Upper lobe of right lung (tissue), 1 donor: Measurements from ENCODE around the gene GLT6D1. TPM values are rescaled to one million over a fixed set of nuclear protein-coding genes. Genes with fewer than 3 reads are reported as not detected.

Experiments used
- ATAC-seq: fragments of 200-7000 bp; cut with Tn5 transposase; one replicate; pipeline ENCODE4 v1.9.1; 2020; ENCODE audit warnings: mild to moderate bottlenecking, moderate library complexity
- DNase-seq: peaks from one replicate; pipeline ENCODE4 v3.0.0-alpha.2; 2020
- H3K27ac ChIP-seq: fragments of 200-600 bp; one replicate; pipeline ENCODE4 v1.8.0; 2022
- H3K27me3 ChIP-seq: fragments of 200-600 bp; one replicate; pipeline ENCODE4 v1.8.0; 2022; ENCODE audit warnings: mild to moderate bottlenecking
- H3K36me3 ChIP-seq: fragments of 200-600 bp; one replicate; pipeline ENCODE4 v1.8.0; 2022
- H3K4me1 ChIP-seq: fragments of 200-600 bp; one replicate; pipeline ENCODE4 v1.8.0; 2022
- H3K4me3 ChIP-seq: fragments of 200-600 bp; one replicate; pipeline ENCODE4 v1.8.0; 2022; ENCODE audit warnings: mild to moderate bottlenecking
- H3K9me3 ChIP-seq: fragments of 200-600 bp; one replicate; pipeline ENCODE4 v1.8.0; 2022
- CTCF ChIP-seq: fragments of 200-600 bp; IDR thresholded peaks from one replicate; pipeline ENCODE4 v1.8.0; 2022; ENCODE audit warnings: antibody characterized with exemption
- intact Hi-C: fragments of 100-400 bp; cut with DNase I; formaldehyde crosslinking; loops from one replicate; pipeline ENCODE4 v1.11.0; 2022
- total RNA-seq: library from RNA; stranded (reverse); fragmentation: NEBNext Ultra II Directional; extraction: Animal tissue kit (Norgen Biotek cat#: 25700); gene quantifications from one replicate; pipeline ENCODE4 v1.2.1, GENCODE V29; 2021
- donor health status: DM: no; HTN: yes; CAD: no; lungs with severe emphysema.

The GLT6D1 gene
- total RNA-seq, 1 donor from 2014 or later: not detected

- no peak for TF ChIP-seq CTCF
- Histone ChIP-seq H3K36me3 (no peaks in the 10 kb centered on the region), H3K27ac (no peak overlapping the region), H3K4me1 (no peaks in the 10 kb centered on the region), H3K4me3 (no peak overlapping the region), H3K9me3 (no peaks in the 10 kb centered on the region), H3K27me3 (peaks cover 9% of the 10 kb centered on the region)
- no peak for ATAC-seq
- DNase-seq: no peak
- intact Hi-C loops: no loop called here
These were observed 51.7 kb downstream of the GLT6D1 start for GRCh38 chr9:135587658-135588057.

DNA sequence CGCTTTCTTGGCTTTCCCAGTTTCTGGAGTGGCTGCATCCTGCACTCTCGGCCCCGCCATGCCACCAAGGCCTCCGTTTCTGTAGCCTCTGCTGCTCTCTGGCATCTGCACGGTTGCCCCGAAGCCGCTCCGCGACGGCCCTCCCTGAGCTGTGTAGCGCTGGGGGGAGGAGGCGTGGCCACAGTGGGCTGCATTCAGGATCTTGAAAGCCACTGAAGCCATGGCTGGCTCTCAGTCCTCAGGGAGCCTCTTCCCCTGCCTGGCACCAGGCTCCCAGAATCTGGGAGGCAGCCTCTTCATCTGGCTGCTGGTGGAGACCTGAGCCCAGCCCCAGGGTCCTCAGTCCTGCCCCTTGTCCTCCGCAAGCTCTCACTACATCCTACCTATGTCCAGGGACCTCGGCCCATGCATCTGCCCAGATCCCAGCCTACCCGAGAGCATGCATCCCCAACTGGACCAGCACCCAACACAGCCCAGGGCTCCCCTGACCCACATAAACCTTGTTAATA is 52.7 kb downstream of the GLT6D1 start:
- Histone ChIP-seq H3K27me3 (peaks cover 7% of the 10 kb centered on the region), H3K4me1 (no peaks in the 10 kb centered on the region), H3K36me3 (no peaks in the 10 kb centered on the region), H3K4me3 (no peak overlapping the region), H3K27ac (no peak overlapping the region), H3K9me3 (no peaks in the 10 kb centered on the region)
- intact Hi-C loops: no loop called here
- peak; percentile 48 for DNase-seq
- TF ChIP-seq CTCF: no peak
- no peak for ATAC-seq

DNA sequence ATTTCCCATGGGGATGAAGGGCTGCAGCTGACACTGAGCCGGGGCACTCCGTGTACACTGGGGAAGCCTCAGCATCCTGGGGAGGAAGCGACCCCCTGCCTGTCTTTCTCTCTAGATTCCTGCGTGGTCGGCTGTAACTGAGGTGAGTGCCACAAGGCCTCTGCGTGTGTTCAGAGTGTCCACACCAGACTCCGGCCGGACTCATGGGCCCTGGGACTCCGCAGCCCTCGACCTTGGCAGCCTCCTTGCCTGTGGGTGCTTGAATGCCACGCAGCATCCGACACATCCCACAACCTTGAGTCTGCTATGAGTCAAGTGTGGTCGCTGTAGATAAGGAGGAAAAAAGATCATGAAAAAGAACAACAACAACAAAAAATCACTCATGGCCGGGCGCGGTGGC is 54.4 kb downstream of the GLT6D1 start:
- no peaks in the 10 kb centered on the region for H3K27me3 ChIP-seq
- no peak overlapping the region for H3K27ac ChIP-seq
- ATAC-seq: no peak
- H3K4me3 ChIP-seq: no peak overlapping the region
- no peaks in the 10 kb centered on the region for H3K9me3 ChIP-seq
- DNase-seq: no peak
- no peaks in the 10 kb centered on the region for H3K36me3 ChIP-seq
- intact Hi-C loops: no loop called here
- TF ChIP-seq CTCF: no peak
- no peaks in the 10 kb centered on the region for H3K4me1 ChIP-seq

DNA sequence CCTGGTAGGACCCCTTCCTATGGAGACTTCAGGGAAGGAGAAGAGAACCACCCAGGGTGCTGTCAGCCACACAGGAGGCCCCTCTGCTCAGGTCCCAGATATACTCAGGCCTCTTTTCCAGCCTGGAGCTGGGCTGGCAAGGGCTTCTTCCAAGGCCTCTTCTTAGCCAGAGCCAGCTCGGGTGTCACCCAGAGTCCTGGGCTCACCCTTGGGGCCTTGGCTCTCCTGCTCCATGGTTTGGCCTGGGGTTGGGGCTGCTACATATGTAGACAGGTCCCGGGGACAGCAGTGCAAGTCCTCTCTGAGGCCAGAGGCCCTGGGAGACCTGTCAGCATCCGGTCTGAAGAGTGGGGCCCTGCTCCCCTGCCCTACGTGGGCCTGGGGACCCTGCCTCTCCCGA is 55.0 kb downstream of the GLT6D1 start:
- Histone ChIP-seq H3K4me3 (no peak overlapping the region), H3K27me3 (no peaks in the 10 kb centered on the region), H3K9me3 (no peaks in the 10 kb centered on the region), H3K4me1 (no peaks in the 10 kb centered on the region), H3K36me3 (no peaks in the 10 kb centered on the region), H3K27ac (no peak overlapping the region)
- ATAC-seq (no peak), DNase-seq (no peak)
- intact Hi-C loops: no loop called here
- no peak for TF ChIP-seq CTCF

GRCh38 chr9:135583688-135584011 is 55.7 kb downstream of the GLT6D1 start:
- no peak for TF ChIP-seq CTCF
- Histone ChIP-seq H3K4me3 (no peak overlapping the region), H3K27ac (no peak overlapping the region), H3K4me1 (no peaks in the 10 kb centered on the region), H3K36me3 (no peaks in the 10 kb centered on the region), H3K27me3 (no peaks in the 10 kb centered on the region), H3K9me3 (no peaks in the 10 kb centered on the region)
- intact Hi-C loops: no loop called here
- ATAC-seq (no peak), DNase-seq (no peak)

DNA sequence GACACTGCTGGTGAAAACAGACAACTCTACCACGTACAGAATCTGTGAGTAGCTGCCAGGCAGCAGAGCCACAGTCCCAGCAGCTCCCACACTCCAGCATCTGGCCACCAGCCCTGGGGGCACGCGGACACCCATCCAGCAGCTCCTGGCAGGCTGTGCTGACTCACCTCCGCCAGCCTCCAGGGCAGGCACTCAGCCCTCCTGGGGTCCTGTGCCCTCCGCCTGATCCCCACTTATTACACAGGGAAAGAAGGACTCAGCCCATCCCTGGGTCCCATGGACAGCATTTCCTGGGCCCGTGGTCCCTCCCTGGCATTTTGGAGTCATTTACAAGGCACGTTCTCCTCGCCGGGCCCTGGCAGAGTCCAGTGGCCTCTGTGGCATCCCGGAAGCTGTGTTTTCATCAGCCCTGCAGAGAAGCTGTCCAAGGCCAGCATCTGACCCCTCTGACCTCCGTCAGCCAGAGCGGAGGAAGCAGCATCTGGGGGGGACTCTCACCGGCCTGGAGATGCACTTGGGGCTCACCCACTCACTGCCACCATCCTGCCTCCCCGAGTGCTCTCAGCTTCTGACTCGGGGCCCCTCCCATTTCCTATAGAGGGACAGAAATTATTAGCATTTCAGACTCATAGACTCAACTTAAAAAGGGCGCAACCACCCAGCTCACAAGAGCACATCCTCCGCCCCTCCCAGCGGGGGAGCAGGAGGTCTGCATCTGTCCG is 56.2 kb downstream of the GLT6D1 start:
- TF ChIP-seq CTCF: no peak
- Histone ChIP-seq H3K4me1 (no peaks in the 10 kb centered on the region), H3K36me3 (no peaks in the 10 kb centered on the region), H3K4me3 (no peak overlapping the region), H3K9me3 (no peaks in the 10 kb centered on the region), H3K27ac (no peak overlapping the region), H3K27me3 (no peaks in the 10 kb centered on the region)
- ATAC-seq (no peak), DNase-seq (no peak)
- intact Hi-C loops: no loop called here
